Endothelial cell of coronary artery (primary cell): ENCODE results near the gene RHOT1. TPM values are rescaled to one million over a fixed set of nuclear protein-coding genes. Genes with fewer than 3 reads are reported as not detected.

Source experiments
- total RNA-seq: library from RNA; depleted of rRNA; stranded (reverse); fragments of >200 nt; gene quantifications from 2 replicates; pipeline ENCODE4 v1.2.3, GENCODE V29; 2014

Gene RHOT1
- total RNA-seq, result 29.6 and 35.8 TPM in 2 replicates

GRCh38 chr17:32142038-32142856, at the start of gene RHOT1:
TSS of gene RHOT1 (plus strand) at chr17:32142502. CDS start at chr17:32142693, 191 bp downstream.

DNA sequence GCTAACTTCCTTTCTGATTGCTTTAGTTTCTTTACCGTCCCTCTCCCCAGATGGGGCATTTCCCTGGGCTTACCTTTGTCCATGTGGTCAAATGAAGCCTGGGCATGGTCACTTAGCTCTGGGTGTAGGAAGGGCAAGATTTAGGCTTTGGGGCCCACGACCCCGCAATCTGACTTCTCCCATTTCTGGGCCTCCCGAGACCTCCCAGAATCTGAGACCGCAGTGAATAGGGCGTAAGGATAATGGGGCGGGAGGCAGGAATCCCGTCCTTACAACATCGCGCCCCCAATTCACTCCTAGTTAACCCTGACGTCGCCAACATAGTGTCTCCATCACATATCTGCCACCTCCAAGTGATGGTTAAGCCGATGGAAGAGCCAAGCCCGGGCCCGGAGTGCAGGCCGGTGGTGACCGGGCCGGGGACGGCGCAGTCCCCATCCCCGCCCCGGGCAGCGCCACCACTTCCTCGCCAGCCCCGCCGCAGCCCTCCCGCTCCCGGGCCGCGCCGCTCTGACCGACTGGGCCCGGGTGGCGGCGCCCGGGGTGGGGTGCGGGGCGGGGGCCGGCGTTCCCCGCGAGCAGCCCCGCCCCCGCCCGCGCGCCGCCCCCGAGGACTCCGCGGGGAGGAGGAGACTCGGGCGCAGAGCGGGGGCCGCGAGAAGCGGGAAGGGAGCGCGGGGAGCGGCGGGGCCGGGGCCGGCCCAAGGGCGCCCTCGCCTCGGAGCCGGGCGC, 123.1 kb downstream of the RHOT1 start, which contains the start of gene RHBDL3:
RHBDL3 (plus strand) TSS at position 641 of the 732 bp plus-strand sequence. CDS start 358 bp downstream, outside the sequence.

Other genes starting within 250 kb of the RHOT1 start
- gene UTP6, start 240.8 kb upstream of the RHOT1 start, total RNA-seq, result 29.3 and 34.4 TPM in 2 replicates
- gene SUZ12, start 205.5 kb upstream of the RHOT1 start, total RNA-seq, result 19.3 and 22.2 TPM in 2 replicates
- gene LRRC37B, start 135.1 kb upstream of the RHOT1 start, total RNA-seq, result 9.1 and 11.8 TPM in 2 replicates
- gene RHBDL3, start 123.3 kb downstream of the RHOT1 start, total RNA-seq, result under 0.01 TPM in 2 replicates
- gene C17orf75, start 199.7 kb downstream of the RHOT1 start, total RNA-seq, result 22.7 and 23.3 TPM in 2 replicates
- gene ZNF207, start 207.7 kb downstream of the RHOT1 start, total RNA-seq, result 90.1 and 97.0 TPM in 2 replicates